ENCODE measurements around the gene PPM1L.
"Not testable (repeated sequence)": the region's sequence is repeated elsewhere in the genome, so short reads cannot be mapped to it uniquely, and the experiment has no call there.

Gene PPM1L

DNA sequence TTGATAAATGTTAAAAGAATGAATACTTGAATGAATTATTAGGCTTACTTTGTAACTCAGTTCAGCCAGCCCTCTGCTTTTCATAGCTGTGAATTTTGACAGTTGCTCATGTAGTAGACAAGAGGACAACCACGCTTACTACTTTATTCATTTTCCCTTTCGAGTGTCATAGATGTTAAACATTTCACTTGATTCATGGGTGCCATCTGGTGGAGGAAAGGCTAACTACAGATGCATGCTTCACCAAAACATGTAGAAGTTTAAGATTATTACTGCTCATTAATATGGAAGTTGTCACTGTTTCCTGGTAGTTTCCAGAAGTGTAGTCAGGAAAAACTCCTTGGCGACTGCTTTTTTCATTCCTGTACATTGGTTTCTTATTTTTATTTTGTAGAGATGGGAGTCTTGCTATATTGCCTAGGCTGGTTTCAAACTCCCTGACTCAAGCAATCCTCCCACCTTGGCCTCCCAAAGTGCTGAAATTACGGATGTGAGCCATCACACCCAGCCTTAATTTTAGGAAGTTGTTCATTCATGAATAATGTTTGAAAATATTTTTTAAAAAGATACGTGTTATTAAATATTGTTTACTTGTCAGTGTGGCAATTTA, 186.0 kb downstream of the PPM1L start:
- DNase-seq = peak; percentile 59 to 72

- DNase-seq = no peak
Observed at GRCh38 chr3:160943996-160944395, 188.0 kb downstream of the PPM1L start.

DNA sequence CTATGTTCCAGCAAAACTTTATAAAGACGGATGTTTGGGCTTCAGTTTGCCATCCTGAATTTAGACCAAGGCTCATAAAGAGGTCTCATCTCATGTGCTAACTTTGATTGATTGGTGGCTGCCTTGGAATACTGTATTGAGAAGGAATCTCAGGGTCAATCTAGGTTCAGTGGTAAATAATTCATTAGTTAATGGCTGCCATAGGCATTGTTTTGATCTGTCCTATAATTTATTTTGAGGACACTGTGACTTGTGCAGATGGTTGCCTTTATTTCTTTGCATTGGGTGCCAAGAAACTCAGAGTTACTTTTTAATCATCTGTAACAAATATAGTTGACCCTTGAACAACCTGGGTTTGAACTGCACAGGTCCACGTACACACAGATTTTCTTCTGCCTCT, 189.3 kb downstream of the PPM1L start:
- DNase-seq = no peak

GRCh38 chr3:160948273-160948672, 192.2 kb downstream of the PPM1L start:
- no peak for DNase-seq

GRCh38 chr3:160949460-160949859, 193.4 kb downstream of the PPM1L start:
- DNase-seq = no peak

DNA sequence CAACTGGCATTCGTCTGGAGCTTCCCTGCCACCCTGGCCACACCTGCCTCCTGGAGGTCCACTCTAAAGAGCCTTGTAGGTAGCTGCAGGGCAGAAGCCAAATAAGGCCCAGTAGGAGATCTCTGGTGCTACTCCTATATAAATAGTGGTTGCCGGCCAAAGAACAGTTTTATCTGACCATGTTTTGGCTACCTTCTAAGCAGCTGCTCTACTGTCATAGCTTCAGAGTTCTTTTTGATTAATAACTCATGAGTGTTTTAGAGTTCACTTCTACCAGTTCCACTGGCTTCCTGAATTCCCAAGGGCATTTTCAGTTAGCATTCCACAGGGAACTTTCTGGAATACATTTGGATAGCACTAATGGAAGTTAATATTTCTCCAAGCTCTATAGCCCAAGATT, 194.5 kb downstream of the PPM1L start:
- DNase-seq = no peak

- DNase-seq = no peak
Observed at GRCh38 chr3:160950954-160951353, 194.9 kb downstream of the PPM1L start.

- DNase-seq = no peak
Observed at GRCh38 chr3:160951642-160952487, 195.8 kb downstream of the PPM1L start.

GRCh38 chr3:160953686-160954085, 197.7 kb downstream of the PPM1L start:
- no peak for DNase-seq

- DNase-seq = no peak
Observed at GRCh38 chr3:160956785-160957184, 200.8 kb downstream of the PPM1L start.

- DNase-seq = no peak
Observed at GRCh38 chr3:160960568-160960967, 204.5 kb downstream of the PPM1L start.

DNA sequence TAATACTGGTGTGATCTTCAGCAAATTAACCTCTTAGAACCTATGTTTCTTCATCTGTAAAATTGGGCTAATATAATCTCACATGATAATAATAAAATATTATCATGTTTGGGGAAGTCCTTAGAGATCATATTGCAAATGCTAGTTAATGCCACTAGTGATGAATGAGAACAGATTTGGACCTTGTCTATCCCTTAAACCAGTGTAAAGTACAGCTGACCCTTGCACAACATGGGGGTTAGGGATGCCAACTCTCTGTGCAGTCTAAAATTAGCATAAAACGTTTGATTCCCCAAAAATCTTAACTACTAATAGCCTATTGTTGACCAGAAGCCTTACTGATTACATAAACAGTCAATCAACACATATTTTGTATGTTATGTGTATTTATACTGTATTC, 207.9 kb downstream of the PPM1L start:
- DNase-seq = no peak

DNA sequence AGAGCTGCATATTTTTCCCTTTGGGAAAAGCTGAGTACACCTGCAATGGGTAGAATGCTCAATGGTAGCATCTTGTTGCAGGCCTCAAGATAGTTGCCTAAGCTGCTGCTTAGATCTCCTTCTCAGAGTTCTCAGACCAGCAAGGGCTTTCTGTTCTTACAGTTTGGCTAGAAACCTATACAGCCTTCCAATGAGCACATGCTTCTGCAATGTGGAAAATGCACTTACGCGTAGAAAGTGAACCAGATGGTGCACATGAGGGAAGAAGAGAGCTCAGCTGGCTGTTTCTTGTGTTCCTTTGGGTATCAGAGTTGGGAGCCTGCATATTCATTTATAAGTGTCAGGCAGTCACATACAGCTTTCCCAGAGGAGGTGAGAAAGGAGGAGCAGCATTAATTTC, 212.7 kb downstream of the PPM1L start:
- DNase-seq = no peak

DNA sequence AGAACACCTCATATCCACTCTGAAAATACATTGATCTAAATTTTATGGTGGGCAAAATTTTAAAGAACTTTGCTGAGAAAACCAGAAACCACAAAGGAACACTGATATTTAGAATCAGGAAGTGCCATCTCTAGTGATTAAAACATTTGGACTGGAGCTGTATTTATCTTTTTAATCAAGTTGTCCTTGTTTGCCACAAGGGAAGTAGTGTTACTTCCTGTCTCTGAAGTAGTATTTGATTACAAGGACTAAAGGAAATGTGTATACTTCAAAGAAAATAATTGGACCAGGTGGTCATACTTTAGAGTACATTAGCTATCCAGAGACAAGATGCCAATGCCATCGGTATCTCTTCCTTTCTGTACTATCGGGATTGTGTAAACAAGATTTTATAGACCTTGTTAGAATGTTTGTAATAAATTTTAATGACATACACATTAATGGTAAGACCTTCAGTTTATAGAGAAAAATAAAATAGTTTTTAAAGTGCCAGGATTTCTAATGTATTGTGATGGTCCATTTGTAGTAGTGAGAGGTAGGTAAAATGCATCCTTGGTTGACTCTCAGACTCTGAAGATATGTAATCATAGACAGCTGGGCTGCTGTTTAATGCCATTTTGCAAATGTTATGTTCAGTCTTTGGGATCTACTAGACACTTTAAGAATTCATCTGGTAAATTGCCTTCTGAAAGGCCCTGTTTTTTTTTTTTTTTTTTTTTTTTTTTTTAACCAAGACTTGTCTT, 217.2 kb downstream of the PPM1L start:
- DNase-seq = no peak

DNA sequence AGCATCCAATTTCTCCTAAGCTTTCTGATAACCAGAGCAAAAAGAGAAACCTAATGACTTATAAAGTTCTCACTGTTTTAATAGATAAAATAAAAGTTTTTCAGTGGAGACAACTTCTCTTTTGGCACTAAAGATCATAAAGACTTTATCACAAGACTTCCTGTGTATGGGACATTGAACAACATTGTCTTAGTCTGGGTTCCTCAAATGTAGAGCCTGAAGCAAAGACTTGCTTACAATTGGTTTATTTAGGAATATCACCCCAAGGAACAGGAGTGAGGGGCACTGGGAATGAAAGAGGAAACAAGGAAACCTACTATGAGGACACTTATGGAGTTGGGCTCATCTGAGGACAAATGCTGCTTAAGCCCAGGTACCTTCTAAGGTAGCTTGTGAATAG, 221.7 kb downstream of the PPM1L start:
- no peak for DNase-seq

DNA sequence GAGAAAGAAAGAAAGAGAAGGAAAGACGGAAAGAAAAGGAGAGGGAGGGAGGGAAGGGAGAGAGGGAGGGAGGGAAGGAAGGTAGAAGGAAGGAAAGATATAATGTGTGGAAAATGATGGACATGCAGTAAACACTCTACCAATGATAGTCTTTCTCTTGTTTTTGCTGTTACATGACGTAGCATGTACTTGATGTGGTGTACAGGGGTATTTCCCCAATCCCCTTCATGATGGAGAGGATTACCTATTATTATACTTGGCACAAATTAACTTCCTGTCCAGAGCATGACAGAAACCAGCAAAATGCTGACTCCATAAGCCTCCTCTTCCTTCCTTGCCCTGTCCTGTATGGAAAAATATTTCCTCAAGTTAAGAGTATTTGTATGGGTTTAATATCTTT, 224.7 kb downstream of the PPM1L start:
- DNase-seq = no peak

DNA sequence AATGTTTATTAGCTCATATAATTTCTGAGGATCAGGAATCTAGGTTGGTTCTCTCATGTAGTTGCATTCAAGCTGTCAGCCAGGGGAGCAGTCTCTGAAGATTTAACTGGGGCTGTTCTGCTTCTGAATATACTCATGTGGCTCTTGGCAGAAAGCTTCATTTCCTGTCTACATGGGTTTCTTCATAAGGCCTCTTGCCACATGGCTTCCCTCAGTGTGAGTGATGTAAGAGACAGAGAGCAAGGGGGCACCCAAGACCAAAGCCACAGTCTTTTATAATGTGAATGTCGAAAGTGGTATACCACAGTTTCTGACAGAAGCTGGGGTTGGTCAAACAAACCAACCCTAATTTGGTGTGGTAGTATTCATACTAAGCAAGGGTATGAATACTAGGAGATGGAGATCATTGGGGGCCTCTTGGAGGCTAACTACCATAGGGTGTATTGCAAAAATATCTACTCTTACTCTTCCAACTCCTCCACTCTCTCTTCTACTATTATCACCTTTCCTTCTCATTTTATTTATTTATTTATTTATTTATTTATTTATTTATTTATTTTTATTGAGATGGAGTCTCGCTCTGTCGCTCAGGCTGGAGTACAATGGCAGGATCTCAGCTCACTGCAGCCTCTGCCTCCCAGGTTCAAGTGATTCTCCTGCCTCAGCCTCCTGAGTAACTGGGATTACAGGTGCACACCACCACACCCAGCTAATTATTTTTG, 225.3 kb downstream of the PPM1L start:
- DNase-seq = no peak

- no peak for DNase-seq
Observed at GRCh38 chr3:160982491-160982890, 226.5 kb downstream of the PPM1L start.

DNA sequence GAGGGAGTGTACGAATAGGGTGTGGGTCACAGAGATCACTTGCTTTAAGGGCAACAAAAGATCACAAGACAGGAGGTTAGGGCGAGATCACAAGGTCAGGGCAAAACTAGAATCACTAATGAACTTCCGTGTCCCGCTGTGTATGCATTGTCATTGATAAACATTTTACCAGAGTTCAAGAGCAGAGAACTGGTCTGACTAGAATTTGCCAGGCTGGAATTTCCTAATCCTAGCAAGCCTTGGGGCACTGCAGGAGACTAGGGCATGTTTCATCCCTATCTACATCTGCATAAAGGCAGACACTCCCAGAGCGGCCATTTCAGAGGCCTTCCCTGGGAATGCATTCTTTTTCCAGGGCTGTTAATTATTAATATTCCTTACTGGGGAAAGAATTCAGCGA, 227.9 kb downstream of the PPM1L start:
- DNase-seq = not testable (repeated sequence)

- no peak for DNase-seq
Observed at GRCh38 chr3:160986069-160986468, 230.0 kb downstream of the PPM1L start.

- no peak for DNase-seq
Observed at GRCh38 chr3:160987982-160988964, 232.2 kb downstream of the PPM1L start.

DNA sequence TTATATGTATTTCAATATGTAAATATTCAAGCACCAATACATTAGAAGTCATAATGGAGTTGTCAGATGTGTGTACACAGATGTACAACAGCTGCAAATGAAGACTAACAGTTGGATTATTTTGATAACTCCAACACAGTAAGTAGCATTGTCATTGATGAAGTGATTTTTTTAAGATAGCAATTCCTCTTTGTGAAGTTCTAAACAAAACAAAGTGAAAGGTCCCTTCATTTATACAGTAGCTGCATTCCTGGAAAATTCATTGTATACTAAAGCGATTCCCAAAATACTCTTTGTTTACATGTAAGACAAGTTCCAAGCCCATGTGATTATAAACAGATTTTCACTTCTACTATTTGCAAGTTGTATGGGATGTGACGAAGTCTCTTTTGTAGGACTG, 234.4 kb downstream of the PPM1L start:
- no peak for DNase-seq
